Measurements from ENCODE around the gene SLC9A2.

The SLC9A2 gene

DNA sequence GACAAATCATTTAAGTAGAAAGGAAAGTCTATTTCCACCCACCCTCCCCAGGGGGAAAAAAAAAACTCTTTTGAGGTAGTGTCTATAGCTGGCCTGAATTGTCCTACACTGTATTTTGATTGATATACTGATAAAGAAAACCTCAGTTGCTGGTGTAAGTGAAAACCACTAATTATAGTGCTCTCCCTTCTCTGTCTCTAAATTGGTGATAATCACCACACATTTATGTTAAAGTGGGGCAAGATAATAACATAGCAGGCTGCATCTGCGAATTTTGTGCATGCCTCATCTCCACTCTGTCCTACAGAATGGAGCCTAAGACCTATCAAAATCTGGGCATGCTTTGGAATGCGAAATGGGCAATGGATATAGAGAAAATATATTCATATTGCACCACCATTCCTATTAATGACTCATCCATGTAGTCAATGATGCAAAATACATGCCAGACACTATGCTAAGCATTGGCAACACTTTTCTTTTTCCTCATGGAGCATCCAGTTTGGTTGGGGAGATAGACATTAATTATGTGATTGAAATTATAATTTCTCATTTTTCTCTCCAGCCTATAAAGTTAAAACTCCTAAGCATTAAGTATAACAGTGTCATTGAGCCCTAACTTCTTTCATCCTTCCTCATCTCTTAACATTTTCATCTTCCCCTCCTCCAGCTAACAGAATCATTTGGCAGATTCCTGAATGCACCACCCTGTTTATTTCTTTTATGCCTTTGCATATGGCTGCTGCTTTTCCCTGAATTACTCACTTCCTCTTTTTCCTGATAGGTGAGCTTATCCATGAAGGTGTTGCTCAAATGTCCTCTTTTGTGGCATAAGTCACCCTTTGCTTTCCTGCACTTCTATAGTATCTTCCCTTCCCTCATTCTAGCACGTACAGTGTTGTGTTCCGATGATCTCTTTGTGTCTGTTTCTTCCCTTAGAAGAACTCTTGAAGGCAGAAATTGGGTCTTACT lies 58.2 kb downstream of the SLC9A2 start:
- DNase-seq = peak; percentile 36

DNA sequence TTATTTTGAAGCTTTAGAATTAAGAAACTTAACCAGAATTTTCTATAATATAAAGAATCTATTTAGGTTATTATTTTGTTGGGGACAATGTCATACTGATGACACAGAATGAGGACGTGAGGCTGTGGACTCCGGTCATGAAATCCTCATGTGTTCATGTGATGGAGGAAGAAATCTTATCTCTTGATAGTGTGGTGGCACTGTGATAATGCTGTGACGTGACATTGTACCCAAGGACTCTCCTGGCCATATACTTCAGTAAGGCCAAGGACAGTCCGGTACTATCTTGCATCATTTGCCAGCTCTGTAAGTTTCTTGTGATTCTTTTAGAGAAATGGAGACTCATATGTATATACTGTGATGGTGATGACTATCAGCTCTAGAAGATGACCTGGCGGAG lies 59.1 kb downstream of the SLC9A2 start:
- no peak for DNase-seq

DNA sequence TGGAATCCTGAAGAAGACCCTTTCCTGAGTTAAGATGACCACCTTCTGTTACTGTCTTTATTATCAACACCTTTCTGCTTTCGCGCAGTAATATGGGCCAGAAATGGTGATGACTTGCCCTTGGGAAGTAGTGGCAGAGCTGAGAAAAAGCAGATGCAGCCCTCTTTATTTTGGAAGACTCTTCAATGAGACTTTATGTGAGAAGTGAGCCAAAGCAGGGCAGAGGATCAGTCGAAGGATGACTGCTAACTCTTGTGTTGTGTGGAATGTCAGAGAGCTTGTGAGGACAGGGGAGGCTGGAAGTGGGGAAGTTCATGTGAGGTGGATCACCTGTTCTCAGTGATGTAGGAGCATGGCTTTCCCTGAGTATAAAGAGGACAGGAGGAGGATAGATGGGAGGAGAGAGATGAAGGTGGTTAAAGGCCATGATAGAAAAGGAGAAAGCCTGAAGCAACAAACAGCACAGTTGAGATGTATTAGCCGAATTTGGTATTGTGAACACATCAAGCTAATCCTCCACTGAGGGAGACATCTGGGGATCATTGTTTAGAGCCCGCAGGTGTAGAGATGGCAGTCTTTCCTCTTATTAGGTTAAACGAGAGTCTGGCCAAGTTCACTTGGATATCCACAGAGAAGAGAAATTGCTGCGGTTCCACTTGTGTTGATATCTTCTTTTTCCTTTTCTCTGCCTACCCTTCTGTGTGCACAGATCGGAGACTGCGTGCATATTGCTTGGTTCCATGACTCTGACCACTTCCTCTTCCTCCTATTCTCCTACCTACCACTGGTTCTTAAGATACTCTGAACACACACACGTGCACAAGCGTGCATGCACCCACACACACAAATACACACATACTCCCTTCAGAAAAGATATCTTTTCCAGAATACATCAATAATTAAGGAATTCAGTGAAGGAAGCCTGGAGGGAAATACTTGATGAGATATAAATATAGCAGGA lies 67.4 kb downstream of the SLC9A2 start:
- no peak for DNase-seq

DNA sequence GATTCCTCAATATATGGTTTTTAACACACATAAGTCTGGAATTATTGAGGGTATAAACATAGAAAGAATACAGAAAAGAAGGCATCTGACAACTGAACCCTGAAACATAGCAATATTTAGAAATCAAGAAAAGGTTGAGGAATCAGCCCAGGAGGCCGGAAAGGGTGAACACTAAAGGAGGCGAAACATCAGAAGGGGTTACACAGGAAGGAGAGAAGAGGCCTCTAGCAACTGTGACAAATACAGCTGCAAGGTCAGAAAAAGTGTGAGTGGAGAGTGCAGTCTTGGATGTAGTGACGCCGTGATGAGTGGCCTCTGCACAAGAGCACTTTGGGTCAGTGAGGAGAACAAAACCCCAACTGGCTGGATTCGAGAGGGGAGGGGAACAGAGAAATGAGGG lies 70.7 kb downstream of the SLC9A2 start:
- DNase-seq = no peak

DNA sequence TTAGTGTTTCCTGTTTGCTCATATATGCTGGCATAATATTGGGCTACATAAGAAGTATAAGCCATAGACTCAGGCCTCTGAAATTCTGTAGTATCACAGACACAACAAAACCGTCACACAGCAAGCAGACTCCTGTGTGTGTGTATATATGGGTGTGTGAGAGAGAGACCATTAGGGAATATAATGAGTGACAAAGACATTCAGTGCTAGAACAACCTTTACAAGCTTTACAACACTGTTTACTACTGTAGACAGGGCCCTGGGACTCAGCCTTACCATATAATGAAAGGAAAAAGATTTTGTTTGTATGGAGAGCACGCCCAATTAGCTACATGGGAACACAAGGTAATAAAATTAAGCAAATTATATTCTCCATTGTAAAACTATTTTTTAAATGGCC lies 77.1 kb downstream of the SLC9A2 start:
- no peak for DNase-seq

DNA sequence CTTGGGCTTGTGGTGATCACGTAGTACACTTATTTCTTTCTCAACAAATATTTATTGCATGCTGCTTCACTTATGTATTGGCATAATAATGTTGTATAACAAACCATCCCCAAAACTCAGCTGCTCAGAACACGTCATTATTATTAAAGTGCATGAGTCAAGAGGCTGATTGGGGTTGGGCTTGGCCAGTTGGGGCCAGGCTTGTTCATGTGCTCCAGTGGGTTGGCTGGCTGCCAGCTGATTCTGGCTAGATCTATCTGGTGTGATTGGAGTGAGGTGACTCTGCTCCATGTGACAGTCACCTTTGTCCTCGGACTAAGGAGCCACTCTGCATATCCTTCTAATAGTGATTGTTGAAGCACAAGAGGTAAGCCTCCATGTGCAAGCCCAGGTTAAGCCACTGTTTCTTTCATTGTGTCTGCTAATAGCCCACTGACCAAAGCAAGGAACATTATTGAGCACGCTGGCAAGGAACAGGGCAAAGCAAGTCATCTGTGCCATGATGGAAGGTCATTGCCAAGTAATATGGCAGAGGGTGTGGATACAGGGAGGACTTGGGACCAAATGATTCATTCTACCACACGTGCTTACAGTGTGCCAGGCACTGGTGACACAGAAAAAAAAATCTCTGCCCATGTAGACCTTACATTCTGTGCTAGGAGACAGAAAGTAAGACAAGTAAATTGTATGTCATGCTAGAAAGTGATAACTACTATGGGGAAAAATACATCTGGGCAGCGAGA lies 79.2 kb downstream of the SLC9A2 start:
- peak; percentile 5 for DNase-seq

DNA sequence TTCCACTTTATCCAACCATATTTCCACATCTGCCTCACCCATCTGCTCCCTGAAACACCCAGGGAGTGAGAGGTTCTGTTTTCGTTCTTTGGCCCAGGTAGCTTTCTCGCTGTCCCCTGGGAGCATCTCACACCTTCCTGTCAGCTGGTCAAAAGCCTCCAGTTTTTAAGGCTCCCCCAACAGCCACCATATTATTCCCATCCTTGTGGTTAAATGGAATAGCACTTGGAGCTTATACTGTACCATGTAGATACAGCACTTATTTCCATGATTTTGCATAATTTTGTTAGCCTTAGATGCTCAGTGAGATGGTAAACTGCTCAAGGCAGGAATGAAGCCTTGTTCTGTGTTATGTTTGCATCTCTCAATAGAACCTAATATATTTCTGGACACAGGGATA lies 84.0 kb downstream of the SLC9A2 start:
- DNase-seq = no peak

DNA sequence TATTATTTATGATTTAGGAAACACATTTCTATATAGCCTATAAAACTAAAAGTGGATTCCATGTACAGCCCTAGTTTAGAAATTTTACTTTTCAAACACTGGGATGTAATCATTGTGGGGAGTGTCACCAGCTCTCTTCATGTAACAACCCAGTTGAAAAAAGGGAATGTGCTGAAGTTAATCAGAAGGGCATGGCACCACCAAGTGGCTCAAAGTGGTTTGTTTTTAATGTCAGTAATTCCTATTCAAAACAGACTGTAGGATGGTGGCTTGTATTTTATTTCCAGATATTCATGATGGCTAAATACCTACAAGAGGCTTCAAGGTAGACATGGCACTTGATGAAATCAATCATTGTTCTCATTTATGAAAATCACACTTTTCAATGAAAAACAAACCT lies 84.4 kb downstream of the SLC9A2 start:
- DNase-seq = peak; percentile 23

DNA sequence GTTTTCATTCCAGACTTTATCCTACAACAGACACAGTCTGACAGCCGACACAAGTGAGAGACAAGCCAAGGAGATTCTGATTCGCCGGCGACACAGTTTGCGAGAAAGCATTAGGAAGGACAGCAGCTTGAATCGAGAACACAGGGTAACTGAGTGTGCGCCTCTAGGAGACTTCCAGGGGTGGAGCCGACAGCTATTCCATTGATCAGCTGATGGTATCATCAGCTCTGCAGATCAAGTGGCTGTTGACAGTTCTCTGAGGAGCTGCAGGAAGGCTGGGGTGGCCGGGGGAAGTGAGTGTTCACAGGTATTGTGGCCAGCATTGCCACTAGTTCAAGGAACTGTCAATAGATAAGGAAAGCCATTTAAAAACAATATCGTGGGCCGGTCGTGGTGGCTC lies 85.2 kb downstream of the SLC9A2 start:
- no peak for DNase-seq

DNA sequence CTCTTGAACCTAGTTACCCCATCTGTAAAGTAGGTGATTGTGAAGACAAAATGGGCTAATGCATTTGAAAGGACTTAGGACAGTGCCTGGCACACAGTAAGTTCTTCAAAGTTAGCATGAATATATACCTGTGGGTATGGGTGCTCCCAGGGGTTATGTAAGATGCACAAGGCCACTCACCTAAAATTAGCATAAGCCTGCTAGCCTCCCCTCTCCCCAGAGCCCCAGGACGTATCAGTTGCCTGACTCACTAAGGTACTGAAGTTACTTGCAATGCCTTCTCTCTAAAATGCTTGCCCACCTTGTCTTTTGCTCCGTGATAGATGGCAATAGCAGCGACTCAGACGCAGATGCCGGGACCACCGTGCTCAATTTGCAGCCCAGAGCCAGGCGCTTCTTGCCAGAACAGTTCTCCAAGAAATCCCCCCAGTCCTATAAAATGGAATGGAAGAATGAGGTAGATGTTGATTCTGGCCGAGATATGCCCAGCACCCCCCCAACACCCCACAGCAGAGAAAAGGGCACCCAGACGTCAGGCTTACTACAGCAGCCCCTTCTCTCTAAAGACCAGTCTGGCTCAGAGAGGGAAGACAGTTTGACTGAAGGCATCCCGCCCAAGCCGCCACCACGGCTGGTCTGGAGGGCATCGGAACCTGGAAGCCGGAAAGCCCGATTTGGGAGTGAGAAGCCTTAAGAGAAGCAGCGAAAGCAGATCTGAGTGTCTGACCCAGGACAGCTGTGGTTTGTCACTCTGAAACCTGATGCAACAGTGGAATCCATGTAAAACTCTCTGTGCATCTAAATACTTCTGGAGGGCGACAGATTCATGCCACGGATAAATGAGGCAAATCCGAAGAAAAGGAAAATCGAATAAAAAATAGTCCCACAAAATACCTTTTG lies 88.7 kb downstream of the SLC9A2 start:
- no peak for DNase-seq

DNA sequence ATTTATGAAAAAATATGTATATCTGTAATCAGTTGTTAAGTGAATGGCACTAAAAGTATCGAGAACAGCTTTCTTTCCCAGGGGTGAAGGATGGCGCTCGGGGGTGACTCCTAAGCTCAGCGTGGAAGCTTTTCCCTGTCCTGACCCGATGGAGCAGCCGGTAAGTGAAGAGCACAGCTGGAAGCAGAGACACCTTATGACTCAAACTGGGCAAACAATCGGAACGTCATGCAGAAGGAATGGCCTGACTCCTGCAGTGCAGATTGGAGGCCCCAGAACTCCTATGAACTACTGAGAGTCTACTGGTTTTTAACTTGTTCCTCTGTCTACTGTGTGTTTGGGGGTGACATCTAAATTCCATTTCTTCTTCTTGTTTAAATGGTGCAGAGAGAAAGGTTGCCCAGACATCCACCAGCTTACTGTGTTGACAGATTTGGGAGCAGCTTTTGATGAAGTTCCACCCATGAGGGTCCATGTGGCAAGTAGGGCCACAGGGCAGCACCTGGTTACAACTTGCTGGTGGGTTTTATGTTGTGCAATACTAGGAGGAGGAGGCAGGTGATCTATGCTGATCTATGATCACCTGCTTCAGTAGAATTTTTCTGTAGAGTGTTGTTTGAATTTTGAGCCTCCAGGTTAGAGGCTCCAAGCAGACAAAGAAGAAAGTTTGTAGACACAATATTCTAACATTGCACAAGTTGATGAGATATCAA lies 89.7 kb downstream of the SLC9A2 start:
- peak; percentile 58 for DNase-seq

DNA sequence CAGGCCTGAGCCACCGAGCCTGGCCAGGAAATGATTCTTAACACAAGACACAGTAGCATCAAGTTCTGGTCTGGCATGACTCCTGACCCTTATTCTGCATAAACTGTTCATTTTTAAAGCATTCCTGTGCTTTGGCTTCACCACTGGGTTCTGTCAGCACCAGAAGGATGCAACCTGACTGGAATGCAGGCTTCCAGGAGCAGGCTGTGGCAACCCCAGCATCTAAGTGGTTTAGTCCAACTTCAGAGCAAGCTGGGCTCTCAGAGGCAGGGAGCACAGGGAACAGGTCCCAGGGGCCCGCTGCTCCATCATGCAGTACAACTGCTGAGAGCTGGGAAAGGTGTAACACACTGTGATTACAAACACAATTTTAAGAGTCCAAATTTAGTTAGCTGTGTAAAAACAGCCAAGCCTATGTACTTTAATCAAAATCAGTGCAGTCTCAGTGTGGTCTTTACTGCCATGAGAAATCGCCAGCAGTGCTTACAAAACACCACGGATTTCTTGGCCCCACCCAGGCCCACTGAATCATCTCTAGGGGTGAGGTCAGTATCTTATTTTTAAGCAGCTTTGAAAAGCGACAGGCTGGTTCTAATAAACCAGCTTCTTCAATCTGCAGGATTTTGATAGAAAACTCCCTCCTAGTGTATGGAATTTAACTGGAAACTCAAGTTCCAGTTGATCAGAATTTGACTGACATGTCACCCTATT lies 98.1 kb downstream of the SLC9A2 start:
- DNase-seq = no peak

DNA sequence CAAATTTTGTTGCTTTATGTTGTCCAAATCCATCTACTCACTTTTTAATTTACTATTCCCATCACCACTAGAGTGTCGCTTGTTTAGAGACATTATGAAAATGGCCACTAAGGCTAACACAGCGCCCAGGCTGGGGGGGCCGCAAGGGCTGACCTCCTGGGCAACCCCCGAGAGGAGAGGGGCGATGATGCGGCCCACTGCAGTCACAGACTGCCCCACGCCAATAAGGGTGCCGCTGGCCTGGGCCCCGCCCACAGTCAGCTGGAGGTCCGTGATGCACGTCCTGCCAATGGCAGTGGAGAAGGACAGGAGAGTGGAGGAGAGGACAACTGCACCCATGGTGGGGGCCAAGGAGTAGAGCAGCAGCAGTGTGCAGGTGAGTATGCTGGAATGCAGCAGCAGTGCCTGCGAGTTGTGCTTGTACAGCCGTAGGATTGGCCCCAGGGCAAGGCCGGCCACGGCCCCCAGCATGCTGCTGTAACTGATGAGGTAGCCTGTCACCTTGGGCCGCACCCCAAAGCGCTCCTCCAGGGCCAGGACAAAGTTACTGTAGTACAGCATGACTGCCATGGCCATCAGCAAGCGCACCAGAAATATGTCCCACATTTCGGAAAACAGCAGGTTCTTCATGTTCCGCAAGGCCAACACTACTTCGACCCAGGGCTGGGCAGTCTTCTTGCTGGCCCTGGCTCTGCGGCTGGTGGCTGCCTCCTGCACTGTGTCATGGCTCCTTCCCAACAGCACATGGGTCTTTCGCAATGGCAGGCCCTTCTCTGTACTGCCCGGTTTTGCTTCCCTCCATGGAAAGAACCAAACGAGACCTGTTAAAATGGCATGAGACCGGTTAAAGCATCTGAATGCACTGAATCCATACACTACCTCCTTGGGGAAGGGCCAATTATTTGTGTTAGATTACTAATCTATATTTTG lies 99.3 kb downstream of the SLC9A2 start:
- no peak for DNase-seq

DNA sequence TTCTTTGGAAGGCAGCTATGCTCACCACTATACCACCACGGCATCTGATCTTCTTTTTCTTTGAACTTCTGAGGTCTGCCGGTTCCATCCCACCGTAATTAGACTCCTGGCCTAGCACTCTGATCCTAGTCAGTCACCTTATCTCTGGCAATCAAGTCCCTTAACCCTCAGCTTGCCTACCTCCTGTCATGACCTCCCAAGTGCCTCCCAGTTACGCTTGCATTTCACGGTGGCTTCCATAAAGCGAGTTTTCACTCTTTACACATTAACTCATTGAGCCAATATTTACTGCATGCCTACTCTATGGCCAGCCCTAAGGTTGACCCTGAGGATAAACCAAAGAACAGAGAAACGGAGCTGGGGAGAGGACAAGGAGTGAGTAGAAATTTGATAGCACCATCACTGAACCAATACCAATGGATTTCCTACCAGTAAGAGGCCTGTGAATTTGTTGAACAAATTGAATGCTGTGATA lies 104.7 kb downstream of the SLC9A2 start:
- DNase-seq = no peak

DNA sequence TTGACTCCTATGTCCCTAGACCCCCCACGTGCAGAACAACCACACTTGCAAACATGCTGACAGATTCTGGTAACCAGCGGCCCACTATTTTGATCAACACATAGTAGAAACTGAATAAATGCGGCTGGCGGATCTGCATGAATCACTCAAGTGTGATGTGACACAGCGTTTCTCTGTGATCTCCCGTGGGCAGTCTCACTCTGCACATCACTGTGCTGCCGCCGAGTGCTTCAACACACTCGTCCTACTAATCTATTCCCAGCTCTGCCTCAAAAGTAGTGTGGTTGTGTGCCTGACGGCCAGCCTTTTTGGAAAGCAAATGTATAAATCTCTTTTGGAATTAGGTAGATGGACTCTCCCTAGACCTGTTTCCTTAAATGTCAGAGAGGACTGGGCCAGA lies 105.2 kb downstream of the SLC9A2 start:
- DNase-seq = no peak

DNA sequence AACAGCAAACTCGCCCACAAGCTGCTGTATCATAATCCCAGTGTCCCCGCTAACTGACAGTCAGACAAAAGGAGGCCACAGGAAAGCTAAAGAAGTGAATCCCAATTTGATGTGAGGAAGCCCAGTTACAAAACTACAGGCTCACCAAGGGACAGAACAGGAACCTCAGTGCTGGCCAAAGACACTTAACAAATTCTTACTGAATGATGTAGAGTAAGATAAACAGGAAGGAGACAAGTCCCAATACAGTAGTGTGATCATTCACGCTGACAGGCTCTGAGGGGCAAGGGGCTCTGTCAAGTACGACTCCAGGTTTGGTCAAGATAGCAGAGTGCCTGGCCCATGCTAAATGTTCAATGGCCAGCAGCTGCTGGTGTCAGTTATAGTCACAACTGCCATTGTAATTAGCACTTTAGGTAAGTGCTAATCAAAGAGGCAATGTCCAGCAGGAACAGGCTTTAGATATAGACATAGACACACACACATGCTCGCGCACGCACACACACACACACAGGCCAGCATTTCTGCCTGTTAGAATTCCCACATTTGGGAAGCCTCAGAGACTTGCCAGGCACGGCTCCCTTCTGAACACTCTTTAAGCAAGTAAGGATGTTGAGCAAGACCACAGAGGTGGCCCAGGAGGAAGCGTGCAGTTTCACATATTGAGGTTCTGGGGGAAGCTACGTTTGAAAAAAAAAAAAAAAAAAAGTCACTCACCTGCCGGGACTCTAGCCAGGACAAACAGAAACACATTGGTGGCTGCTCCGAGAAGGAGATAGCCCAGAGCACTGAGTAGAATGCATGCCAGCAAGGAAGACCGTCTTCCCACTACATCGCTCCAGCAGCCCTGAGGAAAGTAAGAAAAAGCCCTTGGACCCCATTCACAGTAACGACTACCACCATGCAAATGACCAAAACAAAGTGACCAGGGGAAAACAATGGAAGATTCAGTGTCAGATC lies 107.1 kb downstream of the SLC9A2 start:
- no peak for DNase-seq

DNA sequence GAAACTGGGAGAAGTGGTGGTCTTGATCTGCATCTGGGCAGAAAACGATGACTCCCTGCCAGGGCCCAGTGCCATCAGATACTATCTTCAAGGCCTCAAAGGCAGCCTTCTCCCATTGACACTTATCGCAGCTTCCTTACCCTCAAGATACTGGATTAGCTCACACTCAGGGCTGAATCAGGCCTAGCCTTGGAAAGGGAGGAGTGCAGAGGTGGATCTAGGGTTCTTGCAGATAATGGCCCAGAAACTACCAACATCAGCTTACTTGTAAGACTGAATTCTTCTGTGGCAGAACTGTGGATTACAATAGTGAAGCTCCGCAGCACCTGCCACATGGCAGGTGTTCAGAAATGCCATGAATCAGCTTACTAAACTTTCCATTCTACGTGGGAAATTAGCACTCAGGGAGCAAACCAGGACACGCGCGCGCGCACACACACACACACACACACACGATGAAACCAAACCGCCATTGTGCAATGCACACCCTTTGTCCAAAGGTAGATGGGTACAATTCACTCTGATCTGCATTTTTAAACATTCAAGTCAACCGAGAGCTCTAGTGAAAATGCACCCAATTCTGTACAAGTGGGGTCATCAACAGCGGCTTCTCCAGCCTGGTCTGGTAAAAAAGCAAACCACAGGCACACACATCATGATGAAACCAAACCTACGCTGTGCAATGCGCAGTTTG lies 116.2 kb downstream of the SLC9A2 start:
- DNase-seq = peak; percentile 30

DNA sequence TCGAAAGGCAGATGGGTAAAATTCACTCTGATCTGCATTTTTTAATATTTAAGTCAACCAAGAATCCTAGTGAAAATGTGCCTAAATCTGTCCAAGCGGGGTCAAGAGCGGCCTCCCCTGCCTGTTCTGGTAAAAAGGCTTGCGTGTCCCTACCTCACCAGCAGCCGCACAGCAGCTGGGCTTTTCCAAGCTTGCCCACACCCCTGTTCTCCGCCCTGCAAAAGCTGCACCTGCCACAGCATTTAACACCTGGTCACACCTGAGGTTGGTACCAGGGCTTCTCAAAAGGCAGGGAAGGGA lies 116.7 kb downstream of the SLC9A2 start:
- peak; percentile 65 for DNase-seq
